GM12878 (cell line): ENCODE data around the gene SASH1. TPM values are rescaled to one million over a fixed set of nuclear protein-coding genes. Genes with fewer than 3 reads are reported as not detected.

Experiments used
- CUX1 ChIP-seq: IDR thresholded peaks from 2 replicates; pipeline ENCODE4 v1.6.1; 2012; ENCODE audit warnings: improper control_type of control experiment, low read depth, low read length; ENCODE audit not compliant: insufficient replicate concordance
- HDAC2 ChIP-seq: fragments of 200-600 bp; sonication (generic); IDR thresholded peaks from 2 replicates; pipeline ENCODE4 v1.6.1; 2017
- NFYB ChIP-seq: IDR thresholded peaks from 2 replicates; pipeline ENCODE4 v1.6.1; 2011; ENCODE audit warnings: low read depth, mild to moderate bottlenecking, low read length, improper control_type of control experiment, moderate library complexity; ENCODE audit not compliant: insufficient read depth
- ZNF217 ChIP-seq: fragments of 450-650 bp; IDR thresholded peaks from 2 replicates; pipeline ENCODE4 v1.6.1; 2017; ENCODE audit warnings: antibody characterized with exemption, mild to moderate bottlenecking
- ZNF592 ChIP-seq: fragments of 450-650 bp; IDR thresholded peaks from 2 replicates; pipeline ENCODE4 v1.6.1; 2017; ENCODE audit warnings: mild to moderate bottlenecking, moderate library complexity
- polyA plus RNA-seq, 11 experiments: library from polyadenylated mRNA; depleted of rRNA in 4 of 11; unstranded in 6 of 11; stranded (reverse) in 5 of 11; fragments of >200 nt; fragmentation: Nextera tagmentation in 4 of 11; fragmentation: Illumina TruSeq in 1 of 11; extraction: Ambion mirVana in 4 of 11; extraction: Trizol in 1 of 11; gene quantifications; 1 replicate in 1 of 11; 2 replicates in 10 of 11; pipeline versions ENCODE4 v1.2.1 to v1.2.3, GENCODE V29; 2011 to 2016; ENCODE audit warnings: inconsistent platforms in 2 of 11, missing spikeins in 2 of 11, low read depth in 1 of 11
- total RNA-seq, 4 experiments: library from RNA; depleted of rRNA in 3 of 4; stranded (reverse); fragments of >200 nt in 3 of 4; fragmentation: Illumina TruSeq in 1 of 4; extraction: Trizol in 1 of 4; gene quantifications; 2 replicates each; pipeline versions ENCODE4 v1.2.1 to v1.2.3, GENCODE V29; 2013 to 2021

The SASH1 gene
- total and polyA plus RNA-seq, 10 of the 15 experiments (the other 5 are each of a cell fraction or from before 2014, with no cell fraction given) = 0.01 to 0.73 (median 0.14) TPM; not detected in 4

- TF ChIP-seq ZNF592 = no peak
- no peak for TF ChIP-seq CUX1
- TF ChIP-seq ZNF217 = no peak
- no peak for TF ChIP-seq HDAC2
- TF ChIP-seq NFYB = no peak
These were observed 19.9 kb upstream of the SASH1 start (continued) for GRCh38 chr6:148322704-148323103.
